NCI-H187 (cell line): ENCODE data around the gene CDC26.
"Not testable (repeated sequence)": the region's sequence is repeated elsewhere in the genome, so short reads cannot be mapped to it uniquely, and the experiment has no call there.

ENCODE experiments used
- DNase-seq, 2 experiments: peaks; one replicate each; lab custom pipeline; 2025; lab: John Stamatoyannopoulos, UW

Gene CDC26

GRCh38 chr9:113275157-113276131, at the start of gene CDC26, which contains the start of gene PRPF4:
TSS of gene CDC26 (minus strand) at chr9:113275572. CDS start at chr9:113272507, 3,065 bp downstream.
TSS of gene PRPF4 (plus strand) at chr9:113275658. CDS start at chr9:113275744, 86 bp downstream.
- peak; percentile 74 to 82 for DNase-seq

GRCh38 chr9:113322671-113323070, 47.3 kb upstream of the CDC26 start:
- DNase-seq, result no peak

DNA sequence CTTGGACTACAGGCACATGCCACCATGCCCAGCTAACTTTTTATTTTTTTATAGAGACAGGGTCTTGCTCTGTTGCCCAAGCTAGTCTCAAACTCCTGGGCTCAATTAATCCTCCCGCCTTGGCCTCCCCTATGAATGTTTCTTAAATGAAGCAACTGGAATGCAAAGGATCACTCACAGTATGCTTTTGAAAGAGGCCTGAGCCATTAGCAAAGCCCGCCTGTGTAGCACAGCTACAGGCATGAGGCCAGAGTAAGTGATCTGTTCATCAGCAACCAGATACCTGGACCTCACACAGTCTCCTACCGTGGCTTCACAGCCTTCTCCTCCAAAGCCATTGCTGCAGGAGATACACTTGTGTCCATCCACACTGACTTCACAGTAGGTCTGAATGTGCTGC, 44.7 kb upstream of the CDC26 start:
- no peak for DNase-seq

DNA sequence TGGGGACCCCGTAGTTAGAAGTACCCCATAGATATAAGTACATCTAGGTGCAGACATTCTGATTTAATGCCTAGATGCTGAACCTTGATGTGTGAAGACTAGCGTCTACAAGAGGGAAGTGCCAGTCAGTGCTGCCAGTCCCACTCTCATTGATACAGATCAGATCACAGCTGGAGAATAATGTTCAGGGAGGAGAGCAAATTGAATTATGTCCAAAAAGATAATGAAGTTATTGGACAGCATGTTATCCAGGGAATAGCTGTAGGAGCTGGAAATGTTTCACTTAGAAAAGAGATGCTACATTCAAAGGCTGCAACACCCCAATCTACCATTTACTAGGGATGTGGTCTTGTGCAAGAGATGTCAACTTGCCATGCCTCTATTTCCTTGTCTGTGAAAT, 43.7 kb upstream of the CDC26 start:
- no peak for DNase-seq

- DNase-seq, result no peak
Observed at GRCh38 chr9:113317777-113318176, 42.4 kb upstream of the CDC26 start.

DNA sequence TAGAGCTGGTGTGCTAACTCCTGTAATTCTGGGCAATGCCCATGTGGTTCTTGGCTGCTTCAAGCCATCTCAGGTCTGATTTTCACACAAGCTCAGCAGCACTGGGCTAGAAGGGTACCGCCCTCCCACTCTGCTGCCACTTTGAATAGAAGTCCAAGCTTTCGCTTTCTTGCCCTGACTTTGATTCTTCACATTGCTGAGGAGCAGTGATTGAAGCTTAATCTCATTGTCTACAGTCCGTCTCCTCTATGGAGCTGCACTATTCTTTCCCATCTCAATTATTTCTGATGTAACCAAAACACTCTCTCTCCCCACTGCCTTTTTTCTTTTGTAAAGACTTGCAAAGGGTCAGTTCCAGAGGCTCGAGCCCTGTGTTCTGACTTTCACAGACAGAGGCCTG, 40.7 kb upstream of the CDC26 start:
- no peak for DNase-seq

DNA sequence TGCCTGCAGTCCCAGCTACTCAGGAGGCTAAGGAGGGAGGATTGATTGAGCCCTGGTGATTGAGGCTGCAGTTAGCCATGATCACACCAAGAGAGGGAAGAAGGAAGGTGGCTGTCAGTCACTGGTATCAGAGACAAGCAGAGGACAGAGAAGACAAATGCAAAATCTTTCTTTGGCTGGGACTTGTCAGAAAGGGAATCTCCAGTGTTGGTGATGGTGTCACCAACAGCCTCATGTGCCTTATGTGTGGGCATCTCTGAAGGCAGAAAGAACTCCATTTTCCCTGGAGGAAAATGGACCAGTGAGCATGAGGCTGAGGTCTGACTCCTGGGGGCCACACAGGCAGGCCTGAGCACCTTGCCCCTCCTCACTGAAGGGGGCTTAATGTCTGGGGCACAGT, 39.9 kb upstream of the CDC26 start:
- no peak for DNase-seq

DNA sequence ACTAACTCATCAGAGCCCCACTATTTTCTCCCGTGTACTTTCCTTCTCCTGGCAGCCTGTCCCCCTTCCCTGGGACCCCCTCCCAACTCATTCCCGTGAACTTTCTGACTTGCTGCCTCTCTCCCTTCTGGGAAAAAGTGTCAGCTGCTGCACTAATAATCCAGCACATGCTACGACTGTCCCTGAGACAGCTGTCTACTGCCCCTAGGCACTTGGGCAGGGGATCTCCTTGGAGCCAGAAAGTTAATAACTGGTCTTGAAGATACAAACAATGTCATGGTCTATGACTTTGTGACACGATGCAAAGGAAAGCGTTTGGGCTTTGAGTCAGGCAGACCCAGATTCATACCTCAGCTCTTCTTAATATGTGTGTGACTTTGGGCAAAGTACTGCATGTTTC, 37.9 kb upstream of the CDC26 start:
- no peak for DNase-seq

DNA sequence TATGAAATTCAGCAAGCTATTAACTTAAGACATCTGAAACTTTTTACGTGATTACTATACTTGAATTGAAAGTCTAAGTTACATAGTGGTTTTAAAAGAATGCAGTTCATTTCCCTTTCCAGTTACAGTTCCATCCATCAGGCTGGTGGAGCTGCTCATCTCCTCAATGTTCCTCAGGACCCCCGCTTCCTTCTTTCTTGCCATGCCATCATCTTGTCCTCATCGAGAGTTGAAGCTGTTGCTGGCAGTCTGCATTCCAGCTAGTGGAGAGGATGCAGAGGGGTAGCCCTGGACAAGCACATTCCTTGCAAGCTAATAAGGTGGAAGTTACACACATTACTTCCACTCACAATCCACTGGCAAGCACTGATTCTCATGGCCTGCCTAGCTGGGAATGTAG, 36.6 kb upstream of the CDC26 start:
- DNase-seq, result no peak

GRCh38 chr9:113310538-113310937, 35.2 kb upstream of the CDC26 start:
- no peak for DNase-seq

DNA sequence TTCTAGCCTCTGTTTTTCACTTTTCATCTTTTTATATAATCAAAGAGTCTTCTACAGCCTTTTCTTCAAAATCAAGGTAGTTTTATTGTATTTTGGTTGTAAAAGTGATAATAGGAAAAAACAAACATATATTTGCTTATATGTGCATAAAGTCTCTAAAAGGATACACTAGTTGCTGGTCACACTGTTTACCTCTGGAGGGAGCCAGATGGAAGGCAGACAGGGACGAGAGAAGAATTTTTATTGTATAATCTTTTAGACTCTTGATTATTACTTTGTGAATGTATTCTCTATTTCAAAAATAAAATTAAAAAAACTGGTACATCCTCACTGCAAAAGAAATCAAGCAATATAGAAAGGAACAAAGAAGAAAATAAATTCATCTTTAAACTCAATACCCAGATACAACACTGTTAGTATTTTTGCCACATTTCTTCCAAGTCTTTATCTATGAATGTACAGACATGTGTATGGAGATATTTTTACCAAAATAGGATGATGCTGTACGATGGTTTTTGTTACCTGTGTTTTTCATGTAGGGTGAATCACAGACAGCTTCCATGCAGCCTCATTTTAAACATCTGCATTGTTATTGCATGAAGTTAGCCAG, 33.9 kb upstream of the CDC26 start:
- DNase-seq, result no peak

DNA sequence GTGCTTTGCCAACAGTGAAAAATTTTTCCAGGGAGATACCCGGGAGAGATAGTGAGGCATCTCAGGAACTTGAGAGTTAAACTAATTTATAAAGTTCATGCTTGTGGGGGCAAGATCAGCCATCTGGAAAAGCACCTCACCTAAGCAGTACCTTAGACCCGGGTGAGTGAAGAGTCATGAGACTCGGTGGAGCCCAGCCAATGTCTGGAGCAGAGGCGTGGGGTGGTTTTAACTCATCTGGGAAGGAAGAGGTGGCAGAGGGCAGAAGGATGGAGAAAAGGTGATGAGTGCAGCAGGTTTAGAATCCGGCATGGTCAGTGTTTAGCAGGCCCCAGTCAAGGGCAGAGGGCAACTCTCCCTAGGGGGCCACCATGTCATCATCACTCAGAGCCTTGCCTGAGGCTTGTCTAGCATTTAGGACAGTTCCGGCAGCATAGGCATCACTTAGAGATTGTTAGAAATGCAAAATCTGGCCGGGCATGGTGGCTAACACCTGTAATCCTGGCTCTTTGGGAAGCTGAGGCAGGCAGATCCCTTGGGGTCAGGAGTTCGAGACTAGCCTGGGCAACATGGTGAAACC, 32.1 kb upstream of the CDC26 start:
- no peak for DNase-seq

- no peak for DNase-seq
Observed at GRCh38 chr9:113306566-113306965, 31.2 kb upstream of the CDC26 start.

- DNase-seq, result no peak
Observed at GRCh38 chr9:113302792-113303418, 27.5 kb upstream of the CDC26 start, which contains the start of gene RNF183. TSS of gene RNF183 (minus strand) at chr9:113303376. CDS start at chr9:113298184, 5,192 bp downstream.

DNA sequence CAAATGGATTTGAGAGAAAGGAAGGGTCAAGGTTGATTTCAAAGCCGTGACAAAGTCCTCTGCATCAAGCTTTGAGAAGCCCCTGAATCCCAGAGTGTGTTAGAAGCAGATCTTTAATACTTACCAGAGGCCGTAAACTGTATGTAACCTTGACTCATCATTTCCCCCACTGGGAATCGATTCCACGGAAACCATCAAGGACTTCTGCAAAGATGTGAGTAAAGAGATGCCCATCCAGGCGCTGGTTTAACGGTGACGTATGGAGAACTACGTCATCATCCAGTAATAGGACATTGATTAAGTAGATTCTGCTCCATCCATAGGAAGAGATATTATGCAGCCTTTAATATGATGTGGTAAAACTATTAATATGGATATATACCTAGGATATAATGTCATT, 26.2 kb upstream of the CDC26 start:
- no peak for DNase-seq

- peak; percentile 24 to 37 for DNase-seq
Observed at GRCh38 chr9:113299800-113300292, 24.5 kb upstream of the CDC26 start.

DNA sequence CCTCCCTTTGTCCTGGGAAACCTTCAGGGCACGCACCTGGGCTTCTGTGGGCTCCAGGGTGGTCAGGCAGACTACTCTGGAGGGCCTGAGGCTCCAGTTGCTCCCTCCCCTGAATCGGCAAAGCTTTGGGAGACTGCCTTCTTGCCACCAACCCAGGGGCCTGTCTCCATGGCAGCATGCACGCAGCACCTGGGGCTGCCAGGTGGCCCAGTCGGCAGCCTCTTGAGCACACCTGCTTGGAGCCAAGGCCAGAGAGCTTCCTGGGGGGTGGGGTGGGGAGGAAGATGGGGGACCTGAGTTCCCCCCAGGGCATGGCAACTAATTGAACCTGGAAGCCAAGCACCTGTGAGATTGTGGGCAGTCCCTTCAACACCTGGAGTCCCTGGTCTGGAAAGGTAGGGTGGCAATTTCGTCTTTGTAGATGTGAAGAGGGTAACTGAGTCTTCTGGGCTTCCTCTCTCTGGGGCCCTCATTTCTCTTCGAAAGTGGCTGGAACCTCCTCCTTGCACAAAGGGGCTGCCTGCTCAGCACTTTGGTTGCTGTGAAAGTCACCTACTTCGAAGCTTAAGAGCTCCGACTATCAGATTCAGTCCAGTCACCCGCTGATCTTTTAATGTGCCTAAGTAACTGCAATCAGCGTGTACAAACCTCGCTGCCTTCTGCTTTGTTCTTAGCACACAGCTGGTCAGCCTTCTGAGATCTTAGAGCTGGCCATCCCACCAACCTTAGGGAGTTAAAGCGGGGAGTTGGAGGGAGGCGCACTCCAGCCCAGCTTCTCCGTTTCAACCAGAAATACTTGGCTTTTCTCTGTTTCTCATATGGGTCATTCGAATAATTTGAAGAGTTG, 23.8 kb upstream of the CDC26 start:
- peak; percentile 54 to 82 for DNase-seq

GRCh38 chr9:113298311-113298710, 22.9 kb upstream of the CDC26 start:
- DNase-seq, result no peak

DNA sequence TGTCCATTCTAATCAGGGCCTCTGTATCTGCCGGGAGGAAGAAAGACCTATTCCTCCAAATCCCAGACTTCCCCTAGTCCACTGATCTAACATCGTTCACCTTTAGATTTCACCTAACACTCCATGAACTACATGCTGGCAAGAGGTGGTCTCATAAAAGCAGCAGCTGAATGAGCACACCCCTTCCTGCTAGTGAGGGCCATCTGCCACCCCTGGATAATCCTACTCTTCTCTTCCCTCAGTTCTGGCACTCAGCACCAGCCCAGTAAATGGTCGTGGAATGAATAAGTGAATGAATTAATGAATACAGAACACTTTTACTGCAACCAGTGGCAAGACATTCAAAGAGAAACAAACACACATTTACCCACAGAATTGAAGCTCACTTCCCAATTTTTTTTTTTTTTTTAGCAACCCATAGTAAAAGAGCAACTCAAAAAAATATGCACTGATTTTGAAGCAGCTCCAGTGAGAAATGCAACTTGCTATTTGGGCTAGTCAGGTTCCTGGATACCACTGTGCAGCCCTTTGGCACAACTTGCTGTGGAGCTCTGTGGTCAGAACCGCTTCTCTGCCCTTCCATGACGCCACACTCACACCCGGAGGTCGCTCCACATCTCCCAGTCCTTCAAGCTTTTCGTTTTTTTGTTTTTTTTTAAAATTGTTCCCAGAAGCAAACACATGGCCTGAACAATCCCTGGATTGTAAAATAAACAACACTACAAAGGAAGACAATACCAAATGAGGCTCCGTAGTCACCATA, 21.6 kb upstream of the CDC26 start:
- DNase-seq, result no peak

GRCh38 chr9:113296247-113296646, 20.9 kb upstream of the CDC26 start:
- DNase-seq, result not testable (repeated sequence)
